GM21515 (cell line): ENCODE data around the gene GSN.
"Not testable (repeated sequence)": the region's sequence is repeated elsewhere in the genome, so short reads cannot be mapped to it uniquely, and the experiment has no call there.

Experiments
- ATAC-seq: cut with Tn5 transposase; IDR thresholded peaks from one replicate; pipeline ENCODE4 v1.9.1; 2021; ENCODE audit not compliant: unreplicated experiment

The GSN gene

DNA sequence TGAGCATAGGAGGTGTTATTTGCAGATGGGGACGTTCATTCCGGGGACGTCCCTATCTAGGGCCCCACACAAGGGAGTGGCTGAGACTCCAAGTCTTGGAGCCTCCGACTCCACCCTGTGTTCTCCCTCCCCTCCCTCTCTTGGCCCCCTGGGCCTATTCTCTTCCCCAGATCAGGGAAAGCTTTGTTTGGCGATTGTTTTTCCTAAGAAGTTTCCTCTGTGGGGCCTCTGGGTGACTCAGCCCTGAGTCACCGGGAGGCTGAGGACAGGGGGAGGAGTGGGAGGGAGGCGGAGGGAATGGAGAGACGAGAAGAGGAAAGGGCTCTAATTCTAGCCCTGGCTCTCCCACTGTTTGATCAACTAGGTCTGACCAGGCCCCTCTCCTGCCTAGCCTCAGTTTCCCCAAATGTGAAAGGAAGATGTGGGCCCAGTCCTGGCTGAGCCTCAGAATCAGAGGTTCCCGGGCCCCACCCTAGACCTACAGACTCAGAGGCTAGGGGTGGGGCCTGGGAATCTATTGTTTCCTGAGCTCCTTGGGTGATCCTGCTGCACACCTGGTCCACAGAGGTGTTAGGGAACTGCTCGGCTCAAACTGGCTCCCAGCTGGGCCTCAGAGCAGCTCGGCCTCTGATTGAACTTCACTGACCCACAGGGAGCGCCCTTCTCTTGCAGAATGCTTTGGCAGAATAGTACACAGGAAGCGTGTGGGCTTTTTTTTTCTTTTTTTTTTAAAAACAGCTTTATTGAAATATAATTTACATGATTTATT lies 19.2 kb downstream of the GSN start:
- no peak for ATAC-seq

- ATAC-seq, result no peak
Observed at GRCh38 chr9:121288673-121289025, 20.7 kb downstream of the GSN start.

DNA sequence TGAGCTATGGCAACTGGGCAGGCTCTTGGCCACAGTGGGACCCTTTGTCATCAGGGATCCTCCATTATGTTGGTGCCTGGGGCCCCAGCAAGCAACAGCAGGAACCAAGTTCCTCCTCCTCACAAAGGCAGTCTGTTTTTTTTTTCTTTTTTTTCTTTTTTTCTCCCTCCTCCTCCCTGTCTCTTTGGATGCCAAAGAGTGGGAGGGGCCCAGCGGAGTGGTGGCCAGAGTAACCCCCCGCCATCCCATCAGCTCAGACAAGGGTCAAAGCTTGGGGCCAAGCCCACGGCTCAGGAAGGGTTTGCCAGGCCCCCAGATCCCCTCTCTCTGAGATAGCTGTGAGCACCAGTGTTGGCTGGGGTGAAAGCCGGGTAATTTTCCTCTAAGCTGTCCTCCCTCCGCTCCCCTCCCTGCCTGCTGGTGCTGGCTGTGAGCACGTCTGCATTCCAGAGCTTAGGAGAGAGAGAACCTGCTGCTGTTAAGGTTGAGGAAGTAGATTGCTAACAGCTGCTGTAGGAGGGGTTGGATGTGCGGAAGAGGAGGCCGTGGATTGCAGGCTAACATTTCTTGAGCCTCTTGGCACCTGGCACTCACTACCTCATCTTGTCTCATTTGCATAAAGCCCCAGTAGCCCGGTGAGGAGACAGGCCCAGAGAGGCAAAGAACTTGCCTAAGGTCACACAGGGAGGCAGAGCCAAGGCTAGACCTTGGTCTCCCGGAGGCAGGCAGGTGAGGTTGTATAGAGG lies 21.2 kb downstream of the GSN start:
- no peak for ATAC-seq

DNA sequence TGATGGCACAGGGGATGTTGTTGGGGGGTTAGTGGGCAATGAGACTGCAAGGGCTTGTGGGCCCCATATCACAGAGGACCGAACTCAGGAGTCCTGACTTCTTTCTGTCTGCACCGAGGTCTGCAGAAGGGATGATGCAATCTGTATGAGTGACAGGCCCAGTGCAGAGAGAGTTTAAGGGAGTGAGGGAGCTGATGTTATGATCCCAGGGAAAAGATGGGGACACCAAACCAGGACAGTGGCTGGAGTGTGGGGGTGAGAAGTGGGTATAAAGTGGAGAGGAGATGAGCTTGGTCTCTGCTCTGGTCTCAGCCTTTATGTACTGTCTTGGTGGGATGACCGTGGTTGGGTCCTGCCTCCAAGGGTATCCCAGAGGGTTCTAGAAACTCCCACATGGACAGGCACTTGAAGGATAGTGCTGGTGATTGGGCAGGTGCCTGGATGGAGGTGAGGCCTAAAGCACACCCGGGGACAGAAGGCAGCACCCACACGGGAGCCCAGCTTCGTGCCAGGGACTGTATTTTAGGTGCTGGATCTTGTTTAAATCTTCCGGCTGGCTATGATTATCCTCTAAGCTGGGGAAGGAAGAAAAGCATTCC lies 21.9 kb downstream of the GSN start:
- ATAC-seq, result no peak

- not testable (repeated sequence) for ATAC-seq
Observed at GRCh38 chr9:121291536-121291935, 23.6 kb downstream of the GSN start.

GRCh38 chr9:121292051-121292450 lies 24.1 kb downstream of the GSN start:
- no peak for ATAC-seq

- no peak for ATAC-seq
Observed at GRCh38 chr9:121292801-121293241, 24.9 kb downstream of the GSN start.

DNA sequence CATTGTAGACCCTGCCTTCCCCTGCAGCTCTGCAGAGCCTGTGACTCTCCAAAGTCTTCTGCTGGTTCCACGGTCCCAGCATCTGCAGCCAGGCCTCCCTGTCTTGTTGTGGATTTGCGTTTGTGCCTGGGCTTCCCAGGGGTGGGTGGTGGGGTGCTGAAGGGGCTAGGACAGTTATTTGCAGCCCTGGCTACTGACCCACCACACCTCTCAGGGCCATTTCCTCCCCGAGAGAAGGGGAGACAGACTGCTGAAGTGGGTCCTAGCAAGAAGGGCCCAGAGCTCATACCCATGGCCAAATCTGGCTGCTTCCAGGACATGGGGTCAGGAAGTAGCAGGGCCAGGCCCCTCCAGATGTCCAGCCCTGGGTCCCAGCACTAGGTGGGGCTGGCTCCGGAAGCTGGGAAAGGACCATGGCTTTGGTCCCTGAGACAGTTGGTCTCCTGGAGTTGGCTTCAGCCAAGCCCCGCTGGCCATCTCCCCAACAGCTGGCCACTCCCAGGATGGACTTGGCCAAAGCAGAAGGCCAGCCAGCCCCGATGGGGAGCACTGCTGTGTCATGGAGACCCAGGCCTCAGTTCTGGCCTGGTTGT lies 26.3 kb downstream of the GSN start:
- ATAC-seq, result no peak

GRCh38 chr9:121294866-121295661 lies 27.1 kb downstream of the GSN start:
- no peak for ATAC-seq

- ATAC-seq, result no peak
Observed at GRCh38 chr9:121295662-121296191, 27.8 kb downstream of the GSN start.

DNA sequence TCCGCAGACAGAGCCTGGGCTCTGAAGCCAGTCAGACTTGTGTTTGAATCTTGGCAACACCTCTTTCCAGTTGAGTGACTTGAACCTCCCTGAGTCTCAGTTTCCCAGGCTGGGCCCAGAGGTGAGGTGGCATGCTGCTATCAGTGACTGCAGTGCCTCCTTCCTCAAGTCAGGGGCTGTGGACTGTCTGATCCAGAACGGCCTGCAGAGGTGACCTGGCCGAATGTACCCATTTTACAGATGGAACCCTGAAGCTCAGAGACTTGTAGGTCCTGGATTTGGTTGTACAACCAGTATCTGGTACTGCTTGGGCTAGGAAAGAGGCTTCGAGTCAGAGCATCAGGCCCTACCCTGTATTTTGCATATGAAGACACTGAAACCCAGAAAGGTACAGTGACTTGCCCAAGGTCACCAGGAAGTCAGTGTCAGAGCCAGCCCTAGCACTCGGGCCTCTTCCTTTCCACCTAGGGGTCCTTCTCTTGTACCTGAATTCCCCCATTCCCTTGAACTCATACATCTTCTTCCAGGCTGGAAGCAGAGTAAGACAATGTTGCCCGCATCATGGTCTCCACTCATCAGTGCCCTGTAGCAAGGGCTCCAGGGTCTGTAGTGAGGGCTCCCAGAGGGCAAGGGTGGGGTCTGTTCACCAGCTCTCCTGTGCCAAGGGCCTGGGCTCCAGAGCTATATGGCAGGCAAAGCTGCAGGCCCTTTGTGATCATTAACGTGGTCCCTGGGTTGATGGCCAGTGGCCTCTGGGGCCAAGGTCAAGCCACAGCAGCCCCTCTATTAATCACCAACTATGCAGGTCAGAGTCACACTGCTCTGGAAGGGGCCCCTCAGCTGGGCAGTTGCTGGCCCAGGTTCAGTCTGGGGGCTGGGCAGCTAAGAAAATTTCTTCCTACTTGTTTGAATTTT lies 28.5 kb downstream of the GSN start:
- no peak for ATAC-seq

GRCh38 chr9:121297389-121297788 lies 29.4 kb downstream of the GSN start:
- ATAC-seq, result no peak

GRCh38 chr9:121298016-121298538 lies 30.1 kb downstream of the GSN start:
- ATAC-seq, result no peak

GRCh38 chr9:121298689-121299466 lies 30.9 kb downstream of the GSN start:
- no peak for ATAC-seq

DNA sequence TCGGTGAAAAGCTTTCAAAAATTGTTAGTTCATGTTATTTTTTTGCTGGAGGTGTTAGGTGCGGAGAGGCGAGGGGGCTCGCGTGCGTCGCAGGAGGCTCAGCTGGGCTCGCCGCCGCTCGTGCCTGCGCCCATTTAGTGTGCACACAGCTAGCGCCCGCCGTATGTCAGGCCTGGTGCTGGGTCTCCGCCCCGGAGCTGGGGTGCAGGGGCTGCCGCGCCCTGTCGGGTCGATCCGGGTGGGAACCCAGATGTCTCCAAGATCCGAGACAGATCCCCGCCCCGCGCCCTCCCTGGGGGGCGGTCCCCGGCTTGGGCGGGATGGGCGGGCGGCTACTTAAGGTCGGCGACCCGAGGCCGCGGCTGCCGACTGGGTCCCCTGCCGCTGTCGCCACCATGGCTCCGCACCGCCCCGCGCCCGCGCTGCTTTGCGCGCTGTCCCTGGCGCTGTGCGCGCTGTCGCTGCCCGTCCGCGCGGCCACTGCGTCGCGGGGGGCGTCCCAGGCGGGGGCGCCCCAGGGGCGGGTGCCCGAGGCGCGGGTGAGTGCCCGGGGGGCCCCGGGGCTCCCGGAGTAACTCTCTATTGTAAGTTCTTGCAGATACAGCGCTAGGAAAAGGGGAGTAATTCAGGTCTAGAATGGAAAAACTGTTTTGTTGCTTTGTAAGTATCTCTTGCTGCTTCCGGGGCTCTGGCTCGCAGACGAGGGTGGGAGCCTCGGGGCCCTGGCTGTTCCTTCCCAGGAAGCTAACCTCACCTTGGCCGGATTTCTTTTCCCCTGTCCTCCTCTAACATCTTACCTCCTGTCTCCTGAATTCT lies 31.7 kb downstream of the GSN start:
- no peak for ATAC-seq

- ATAC-seq, result no peak
Observed at GRCh38 chr9:121300283-121301119, 32.5 kb downstream of the GSN start.

GRCh38 chr9:121301881-121302286 lies 33.9 kb downstream of the GSN start:
- no peak for ATAC-seq
